Measurements from ENCODE around the gene KRTAP5-1. TPM values are rescaled to one million over a fixed set of nuclear protein-coding genes. Genes with fewer than 3 reads are reported as not detected.

The KRTAP5-1 gene
- total RNA-seq, 1 donor from 2014 or later: not detected

GRCh38 chr11:1573077-1573902 lies 11.8 kb downstream of the KRTAP5-1 start:
- peak overlapping the region; percentile 55 for H3K4me3 ChIP-seq (ENCODE audit: low read depth, low read length)
- DNase-seq (ENCODE audit: low read depth): no peak
- no peak for TF ChIP-seq CTCF (conservative IDR thresholded peaks at IDR 0.05; ENCODE audit: low read depth, low read length)

GRCh38 chr11:1572197-1573076 lies 12.6 kb downstream of the KRTAP5-1 start, which contains the start of gene DUSP8:
TSS of gene DUSP8 (minus strand) at chr11:1572271. CDS start at chr11:1565826, 6,445 bp downstream.
- DNase-seq (ENCODE audit: low read depth): no peak
- H3K4me3 ChIP-seq (ENCODE audit: low read depth, low read length): peak within 1 kb of the TSS; percentile 60
- TF ChIP-seq CTCF (conservative IDR thresholded peaks at IDR 0.05; ENCODE audit: low read depth, low read length): no peak

GRCh38 chr11:1571760-1572196 lies 13.3 kb downstream of the KRTAP5-1 start:
- no peak for TF ChIP-seq CTCF (conservative IDR thresholded peaks at IDR 0.05; ENCODE audit: low read depth, low read length)

GRCh38 chr11:1570896-1571759 lies 14.0 kb downstream of the KRTAP5-1 start:
- no peak for DNase-seq (ENCODE audit: low read depth)
- peak overlapping the region; percentile 60 for H3K4me3 ChIP-seq (ENCODE audit: low read depth, low read length)
- TF ChIP-seq CTCF (conservative IDR thresholded peaks at IDR 0.05; ENCODE audit: low read depth, low read length): no peak

More at GRCh38 chr11:1571760-1572196, 13.3 kb downstream of the KRTAP5-1 start:
- peak overlapping the region; percentile 60 for H3K4me3 ChIP-seq (ENCODE audit: low read depth, low read length)
- no peak for DNase-seq (ENCODE audit: low read depth)

- H3K4me3 ChIP-seq (ENCODE audit: low read depth, low read length): no peak overlapping the region
- no peak for DNase-seq (ENCODE audit: low read depth)
- no peak for TF ChIP-seq CTCF (conservative IDR thresholded peaks at IDR 0.05; ENCODE audit: low read depth, low read length)
Observed at GRCh38 chr11:1570531-1570895, 14.6 kb downstream of the KRTAP5-1 start.

- no peak for TF ChIP-seq CTCF (conservative IDR thresholded peaks at IDR 0.05; ENCODE audit: low read depth, low read length)
- no peak for DNase-seq (ENCODE audit: low read depth)
- H3K4me3 ChIP-seq (ENCODE audit: low read depth, low read length): no peak overlapping the region
Observed at GRCh38 chr11:1570001-1570453, 15.1 kb downstream of the KRTAP5-1 start.

Measured in epithelial cell of proximal tubule (primary cell).